Trophoblast cell (in vitro differentiated cells and primary cell): ENCODE measurements around the gene IRAK1BP1.

ENCODE experiments used
- DNase-seq, 2 donors: peaks; one replicate each; pipeline ENCODE4 v3.0.0-alpha.2; 2016
- H2AFZ ChIP-seq: 2 replicates; pipeline ENCODE4 v1.6.1; 2013; ENCODE audit warnings: low read length, moderate library complexity, mild to moderate bottlenecking; ENCODE audit not compliant: insufficient read depth, poor library complexity
- H2AK5ac ChIP-seq: 2 replicates; pipeline ENCODE4 v1.6.1; 2013; ENCODE audit warnings: mild to moderate bottlenecking, low read length
- H2BK120ac ChIP-seq: 2 replicates; pipeline ENCODE4 v1.6.1; 2013; ENCODE audit warnings: low read length, mild to moderate bottlenecking, moderate library complexity; ENCODE audit not compliant: insufficient read depth, poor library complexity
- H2BK12ac ChIP-seq: 2 replicates; pipeline ENCODE4 v1.6.1; 2013; ENCODE audit warnings: mild to moderate bottlenecking, low read length, moderate library complexity
- H2BK5ac ChIP-seq: 2 replicates; pipeline ENCODE4 v1.6.1; 2013; ENCODE audit warnings: low read length, low read depth, moderate library complexity, mild to moderate bottlenecking; ENCODE audit not compliant: poor library complexity
- H3K14ac ChIP-seq: 2 replicates; pipeline ENCODE4 v1.6.1; 2013; ENCODE audit warnings: mild to moderate bottlenecking, low read length
- H3K18ac ChIP-seq: 2 replicates; pipeline ENCODE4 v1.6.1; 2013; ENCODE audit warnings: mild to moderate bottlenecking, low read length
- H3K23ac ChIP-seq: 2 replicates; pipeline ENCODE4 v1.6.1; 2013; ENCODE audit warnings: low read length
- H3K27ac ChIP-seq: 2 replicates; pipeline ENCODE4 v1.5.1; 2013; ENCODE audit warnings: low read depth, mild to moderate bottlenecking, inconsistent platforms, low read length, moderate library complexity
- H3K27me3 ChIP-seq: 2 replicates; pipeline ENCODE4 v1.6.1; 2013; ENCODE audit warnings: inconsistent platforms, mild to moderate bottlenecking, low read length, moderate library complexity; ENCODE audit not compliant: insufficient read depth
- H3K36me3 ChIP-seq, 2 experiments: 1 replicate in 1 of 2; 2 replicates in 1 of 2; pipeline ENCODE4 v1.6.1; 2013; ENCODE audit warnings: low read length in 2 of 2, mild to moderate bottlenecking in 2 of 2, moderate library complexity in 1 of 2; ENCODE audit not compliant: insufficient read depth in 2 of 2, control insufficient read depth in 1 of 2
- H3K4ac ChIP-seq: 2 replicates; pipeline ENCODE4 v1.6.1; 2013; ENCODE audit warnings: low read depth, mild to moderate bottlenecking, low read length, moderate library complexity
- H3K4me1 ChIP-seq, 2 experiments: 1 replicate in 1 of 2; 2 replicates in 1 of 2; pipeline ENCODE4 v1.6.1; 2013; ENCODE audit warnings: low read length in 2 of 2, mild to moderate bottlenecking in 2 of 2, moderate library complexity in 1 of 2; ENCODE audit not compliant: insufficient read depth in 2 of 2, control insufficient read depth in 1 of 2
- H3K4me2 ChIP-seq: 2 replicates; pipeline ENCODE4 v1.6.1; 2013; ENCODE audit warnings: inconsistent platforms, mild to moderate bottlenecking, low read length, moderate library complexity
- H3K4me3 ChIP-seq: 2 replicates; pipeline ENCODE4 v1.5.1; 2013; ENCODE audit warnings: mild to moderate bottlenecking, low read depth, low read length, inconsistent platforms
- H3K79me1 ChIP-seq: one replicate; pipeline ENCODE4 v1.6.1; 2013; ENCODE audit warnings: low read length
- H3K79me2 ChIP-seq: 2 replicates; pipeline ENCODE4 v1.6.1; 2013; ENCODE audit warnings: low read length, mild to moderate bottlenecking; ENCODE audit not compliant: control insufficient read depth, insufficient read depth, poor library complexity
- H3K9ac ChIP-seq: 2 replicates; pipeline ENCODE4 v1.6.1; 2013; ENCODE audit warnings: mild to moderate bottlenecking, low read length
- H3K9me3 ChIP-seq: 2 replicates; pipeline ENCODE4 v1.6.1; 2013; ENCODE audit warnings: low read depth, mild to moderate bottlenecking, control low read depth, inconsistent platforms, low read length; ENCODE audit not compliant: insufficient read depth
- H4K12ac ChIP-seq: 2 replicates; pipeline ENCODE4 v1.6.1; 2013; ENCODE audit warnings: low read depth, mild to moderate bottlenecking, low read length, moderate library complexity
- H4K8ac ChIP-seq: 2 replicates; pipeline ENCODE4 v1.6.1; 2013; ENCODE audit warnings: low read depth, mild to moderate bottlenecking, low read length, moderate library complexity
- H4K91ac ChIP-seq: one replicate; pipeline ENCODE4 v1.6.1; 2013; ENCODE audit warnings: low read depth, mild to moderate bottlenecking, low read length, moderate library complexity
- WGBS: extraction: QIAGEN DNeasy Blood & Tissue Kit; methylation state at CpG from one replicate; pipeline ENCODE4 v1.1.7; 2013; ENCODE audit warnings: missing lambda C conversion rate; ENCODE audit not compliant: insufficient read length, insufficient coverage; ENCODE audit errors: extremely low coverage; 5-methylcytosine and 5-hydroxymethylcytosine counted together

IRAK1BP1 gene

DNA sequence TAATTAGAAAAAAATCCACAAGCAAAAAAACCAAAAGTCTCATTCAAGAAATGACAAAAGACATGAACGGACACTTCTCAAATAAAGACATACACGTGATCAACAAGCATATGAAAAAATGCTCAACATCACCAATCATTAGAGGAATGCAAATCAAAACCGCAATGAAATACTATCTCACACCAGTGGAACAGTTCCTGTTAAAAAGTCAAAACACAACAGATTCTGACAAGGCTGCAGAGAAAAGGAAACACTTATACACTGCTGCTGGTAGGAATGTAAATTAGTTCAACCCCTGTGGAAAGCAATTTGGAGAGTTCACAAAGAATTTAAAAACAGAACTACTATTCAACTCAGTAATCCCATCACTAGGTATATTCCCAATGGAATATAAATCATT, 58.0 kb downstream of the IRAK1BP1 start:
- H3K9ac ChIP-seq = no peak overlapping the region
- H2AK5ac ChIP-seq = no peak overlapping the region
- H4K12ac ChIP-seq = no peak overlapping the region
- no peak overlapping the region for H2BK120ac ChIP-seq
- H3K18ac ChIP-seq = no peak overlapping the region
- no peak overlapping the region for H4K8ac ChIP-seq
- no peak overlapping the region for H2BK5ac ChIP-seq
- H3K27ac ChIP-seq = no peak overlapping the region
- H3K14ac ChIP-seq = no peak overlapping the region
- DNase-seq = no peak
- no peak overlapping the region for H3K4me3 ChIP-seq
- WGBS = no CpG with 5 or more reads among the region's 3 CpGs
- H3K36me3 ChIP-seq = no peaks in the 10 kb centered on the region
- H3K4me1 ChIP-seq = no peaks in the 10 kb centered on the region
- no peak overlapping the region for H3K23ac ChIP-seq
- no peaks in the 10 kb centered on the region for H3K79me1 ChIP-seq
- no peaks in the 10 kb centered on the region for H3K27me3 ChIP-seq
- H3K79me2 ChIP-seq = no peaks in the 10 kb centered on the region
- H2AFZ ChIP-seq = no peak overlapping the region
- no peak overlapping the region for H3K4ac ChIP-seq
- peaks cover 4% of the 10 kb centered on the region for H3K9me3 ChIP-seq
- no peak overlapping the region for H4K91ac ChIP-seq
- no peak overlapping the region for H3K4me2 ChIP-seq
- H2BK12ac ChIP-seq = no peak overlapping the region

DNA sequence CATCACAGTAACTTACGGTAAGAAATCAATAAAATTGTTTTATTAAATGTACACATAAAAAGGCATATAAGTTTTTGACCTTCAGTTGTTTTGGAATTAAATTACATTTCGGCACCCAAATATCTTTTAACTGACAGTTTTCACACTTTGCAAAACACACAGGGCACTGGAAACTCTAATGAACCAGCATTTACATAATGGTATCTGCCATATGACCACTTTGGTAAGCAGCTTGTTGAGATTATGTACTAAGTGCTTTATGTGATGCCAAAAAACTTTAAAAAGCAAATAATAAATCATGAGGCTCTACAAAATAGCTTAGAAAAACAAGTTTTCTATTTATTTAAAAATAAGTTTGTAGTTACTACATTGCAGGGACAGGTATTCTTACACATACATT, 68.2 kb downstream of the IRAK1BP1 start:
- no peak overlapping the region for H3K4me3 ChIP-seq
- no peak overlapping the region for H2BK12ac ChIP-seq
- no peak overlapping the region for H4K12ac ChIP-seq
- H2BK5ac ChIP-seq = no peak overlapping the region
- H3K27ac ChIP-seq = no peak overlapping the region
- no peak overlapping the region for H2AK5ac ChIP-seq
- no peak overlapping the region for H4K8ac ChIP-seq
- no peaks in the 10 kb centered on the region for H3K36me3 ChIP-seq
- no peak overlapping the region for H2AFZ ChIP-seq
- no peak overlapping the region for H3K23ac ChIP-seq
- H3K79me1 ChIP-seq = no peaks in the 10 kb centered on the region
- no peak overlapping the region for H4K91ac ChIP-seq
- no peak overlapping the region for H3K4ac ChIP-seq
- H2BK120ac ChIP-seq = no peak overlapping the region
- H3K79me2 ChIP-seq = no peaks in the 10 kb centered on the region
- DNase-seq = no peak
- H3K9ac ChIP-seq = no peak overlapping the region
- H3K14ac ChIP-seq = no peak overlapping the region
- H3K18ac ChIP-seq = no peak overlapping the region
- H3K27me3 ChIP-seq = no peaks in the 10 kb centered on the region
- no peaks in the 10 kb centered on the region for H3K4me1 ChIP-seq
- no peak overlapping the region for H3K4me2 ChIP-seq
- WGBS = no CpG with 5 or more reads among the region's 2 CpGs
- H3K9me3 ChIP-seq = no peaks in the 10 kb centered on the region

DNA sequence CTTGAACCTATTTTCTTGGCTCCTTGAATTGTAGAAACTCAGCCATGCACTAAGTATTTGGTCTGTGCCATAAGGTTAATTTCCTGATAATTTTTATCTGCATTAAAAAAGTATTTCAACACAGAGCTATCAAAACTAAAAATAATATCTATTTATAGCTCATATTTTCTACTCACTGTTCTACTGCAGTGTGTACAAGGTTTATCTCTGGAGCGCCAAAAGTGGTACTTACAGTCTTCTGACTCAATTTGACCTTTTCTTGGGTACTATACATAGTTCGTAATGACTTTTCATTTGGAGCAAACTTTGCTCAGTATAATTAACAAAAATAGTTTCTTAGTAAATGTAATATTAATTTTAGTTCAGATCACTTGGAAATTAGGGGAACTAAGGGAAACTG, 69.2 kb downstream of the IRAK1BP1 start:
- H2BK5ac ChIP-seq = no peak overlapping the region
- no peak overlapping the region for H4K91ac ChIP-seq
- H3K79me1 ChIP-seq = no peaks in the 10 kb centered on the region
- H3K4me3 ChIP-seq = no peak overlapping the region
- no peak overlapping the region for H3K14ac ChIP-seq
- H2BK120ac ChIP-seq = no peak overlapping the region
- no peaks in the 10 kb centered on the region for H3K9me3 ChIP-seq
- WGBS = no CpG with 5 or more reads among the region's 2 CpGs
- H4K8ac ChIP-seq = no peak overlapping the region
- H3K4ac ChIP-seq = no peak overlapping the region
- no peak overlapping the region for H4K12ac ChIP-seq
- H3K27me3 ChIP-seq = no peaks in the 10 kb centered on the region
- H3K18ac ChIP-seq = no peak overlapping the region
- H3K27ac ChIP-seq = no peak overlapping the region
- H2BK12ac ChIP-seq = no peak overlapping the region
- H2AK5ac ChIP-seq = no peak overlapping the region
- H3K9ac ChIP-seq = no peak overlapping the region
- H3K23ac ChIP-seq = no peak overlapping the region
- no peaks in the 10 kb centered on the region for H3K4me1 ChIP-seq
- DNase-seq = no peak
- no peak overlapping the region for H2AFZ ChIP-seq
- peaks cover 0 to 2% of the 10 kb centered on the region in 2 experiments for H3K36me3 ChIP-seq
- no peaks in the 10 kb centered on the region for H3K79me2 ChIP-seq
- no peak overlapping the region for H3K4me2 ChIP-seq

DNA sequence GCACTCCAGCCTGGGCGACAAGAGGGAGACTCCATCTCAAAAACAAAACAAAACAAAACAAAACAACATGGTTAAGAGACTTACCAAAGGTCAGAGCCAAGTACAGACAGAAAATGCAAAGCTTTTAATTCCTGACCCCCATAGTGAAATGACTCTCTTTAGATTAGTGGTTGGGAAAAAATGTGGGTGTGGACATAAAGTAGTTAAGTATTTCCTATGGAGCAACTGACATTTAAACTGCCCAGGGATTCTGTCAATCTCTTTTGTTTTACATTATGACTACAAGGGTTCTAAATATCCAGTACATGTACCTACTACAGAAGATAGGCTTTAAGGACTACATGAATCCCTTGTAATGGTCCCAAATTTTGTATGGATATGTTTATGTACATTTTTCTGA, 75.1 kb downstream of the IRAK1BP1 start:
- H3K14ac ChIP-seq = no peak overlapping the region
- no peak overlapping the region for H3K4ac ChIP-seq
- H3K27me3 ChIP-seq = no peaks in the 10 kb centered on the region
- H3K27ac ChIP-seq = no peak overlapping the region
- H3K79me2 ChIP-seq = no peaks in the 10 kb centered on the region
- no peak overlapping the region for H2AK5ac ChIP-seq
- no peak overlapping the region for H3K18ac ChIP-seq
- no peak overlapping the region for H2BK5ac ChIP-seq
- H3K9me3 ChIP-seq = no peaks in the 10 kb centered on the region
- peaks cover 3 to 9% of the 10 kb centered on the region in 2 experiments for H3K36me3 ChIP-seq
- no peak overlapping the region for H3K4me2 ChIP-seq
- no peak for DNase-seq
- no peak overlapping the region for H3K23ac ChIP-seq
- H2BK12ac ChIP-seq = no peak overlapping the region
- H3K79me1 ChIP-seq = no peaks in the 10 kb centered on the region
- no peak overlapping the region for H4K91ac ChIP-seq
- H2BK120ac ChIP-seq = no peak overlapping the region
- H3K4me3 ChIP-seq = no peak overlapping the region
- no peak overlapping the region for H2AFZ ChIP-seq
- no peak overlapping the region for H3K9ac ChIP-seq
- no peak overlapping the region for H4K8ac ChIP-seq
- WGBS = no CpG with 5 or more reads among the region's 1 CpG
- H4K12ac ChIP-seq = no peak overlapping the region
- no peaks in the 10 kb centered on the region for H3K4me1 ChIP-seq
